DND-41 (cell line): ENCODE measurements around the gene KLRC1.
A peak's percentile ranks its signal among the peaks of the same experiment; 100 is the strongest.

Experiments used
- CTCF ChIP-seq: IDR thresholded peaks from 2 replicates; pipeline ENCODE4 v1.5.1; 2012; ENCODE audit warnings: borderline replicate concordance, low read length, moderate library complexity, mild to moderate bottlenecking; ENCODE audit not compliant: poor library complexity, severe bottlenecking; ENCODE audit errors: extremely low read depth
- EZH2 ChIP-seq: IDR thresholded peaks from 3 replicates; pipeline ENCODE4 v1.6.1; 2012; ENCODE audit warnings: borderline replicate concordance, low read depth, mild to moderate bottlenecking, moderate library complexity, low read length, inconsistent platforms; ENCODE audit not compliant: severe bottlenecking

DNA sequence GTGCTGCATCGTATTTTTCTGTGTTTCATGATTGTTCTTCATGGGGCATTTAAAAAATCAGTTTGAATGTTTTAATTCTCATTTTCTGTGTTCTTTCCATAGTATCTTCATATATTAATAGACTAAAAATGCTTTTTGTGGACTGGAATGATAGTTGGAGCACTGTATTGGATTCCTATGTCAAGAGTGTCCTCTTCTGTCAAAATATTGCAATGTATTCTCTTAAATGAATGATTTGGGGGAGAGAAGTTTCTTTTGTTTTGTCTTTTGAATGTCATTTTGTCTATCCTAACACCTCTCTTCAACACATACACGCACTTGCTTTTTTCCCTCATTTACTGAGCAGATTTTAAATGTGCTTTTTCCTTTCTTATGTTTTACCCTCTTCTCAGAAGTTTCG lies 47.9 kb upstream of the KLRC1 start:
- TF ChIP-seq CTCF (peak; percentile 17), EZH2 (no peak)
